ENCODE measurements around the gene MRPL10.
A peak's percentile ranks its signal among the peaks of the same experiment; 100 is the strongest.

MRPL10 gene

GRCh38 chr17:47789611-47790561, 41.5 kb downstream of the MRPL10 start:
- DNase-seq: peak; percentile 26 to 38

DNA sequence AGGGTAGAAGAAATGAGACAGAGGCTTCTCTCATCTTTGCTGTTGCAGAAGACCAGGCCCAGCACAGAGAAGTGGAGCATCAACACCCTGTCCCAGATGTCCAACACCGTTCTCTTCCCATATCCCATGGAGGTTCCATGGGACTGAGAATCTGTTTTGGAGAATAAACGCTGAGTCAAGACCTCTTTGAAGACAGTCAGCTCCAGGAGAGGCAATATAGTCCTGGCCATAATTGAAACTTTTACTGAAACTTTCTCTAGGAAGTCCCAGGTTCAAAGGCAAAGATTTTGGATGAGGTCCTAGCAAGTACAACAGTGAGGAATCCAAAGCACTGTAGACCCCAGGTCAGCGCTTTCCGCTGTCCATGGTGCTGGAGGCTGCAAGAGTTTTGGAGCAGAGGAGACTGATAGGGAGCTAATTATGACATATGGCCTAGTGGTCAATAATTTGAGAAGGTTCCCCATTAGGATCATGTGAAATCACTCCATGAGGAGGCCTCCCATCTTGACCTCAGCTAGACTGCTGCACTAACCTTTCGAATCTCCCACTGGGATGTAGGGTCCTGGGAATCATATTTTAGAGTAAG, 45.7 kb downstream of the MRPL10 start:
- peak in 1 of 2 donors; percentile 10 for DNase-seq

DNA sequence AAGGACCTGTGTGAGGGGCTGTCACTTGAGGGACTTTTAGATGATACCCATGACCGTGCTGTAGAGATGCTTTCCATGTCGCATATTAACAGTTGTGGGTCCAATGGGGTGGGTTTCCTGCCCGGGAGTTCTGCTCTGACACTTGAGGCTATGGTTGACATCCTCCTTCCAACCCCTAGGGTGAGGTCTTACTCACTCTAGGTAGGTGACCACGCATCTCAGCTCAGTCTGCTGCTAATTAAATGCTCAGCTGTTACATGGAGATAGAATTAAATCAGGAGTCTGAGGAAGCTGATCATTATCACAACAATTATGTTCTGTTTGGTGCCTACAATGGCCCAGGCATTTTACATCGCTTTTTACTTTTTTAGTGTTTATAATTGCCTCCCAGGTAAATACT, 49.9 kb downstream of the MRPL10 start:
- DNase-seq: no peak

DNA sequence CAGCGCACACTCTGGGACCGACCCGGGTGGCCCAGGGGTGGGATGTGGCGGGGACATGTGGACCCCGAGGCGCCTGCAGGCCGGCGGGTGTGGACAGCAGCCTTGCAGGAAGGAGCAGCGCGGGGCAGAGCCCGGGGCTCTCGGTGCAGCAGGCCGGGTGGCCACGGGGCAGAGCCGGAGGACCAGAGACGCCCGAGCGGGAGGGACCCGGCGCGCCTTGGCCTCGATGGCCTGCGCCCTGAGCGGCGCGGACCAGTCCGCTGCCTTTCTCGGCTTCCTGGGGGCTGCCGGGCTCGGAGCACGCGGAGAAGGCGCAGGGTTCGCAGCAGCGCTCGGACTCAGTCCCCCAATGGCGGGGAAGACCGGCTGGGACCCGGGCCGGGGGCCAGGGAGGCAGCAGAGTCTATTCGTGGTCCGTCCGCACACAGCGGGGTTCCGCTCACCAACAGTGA, 53.1 kb downstream of the MRPL10 start:
- no peak for DNase-seq

DNA sequence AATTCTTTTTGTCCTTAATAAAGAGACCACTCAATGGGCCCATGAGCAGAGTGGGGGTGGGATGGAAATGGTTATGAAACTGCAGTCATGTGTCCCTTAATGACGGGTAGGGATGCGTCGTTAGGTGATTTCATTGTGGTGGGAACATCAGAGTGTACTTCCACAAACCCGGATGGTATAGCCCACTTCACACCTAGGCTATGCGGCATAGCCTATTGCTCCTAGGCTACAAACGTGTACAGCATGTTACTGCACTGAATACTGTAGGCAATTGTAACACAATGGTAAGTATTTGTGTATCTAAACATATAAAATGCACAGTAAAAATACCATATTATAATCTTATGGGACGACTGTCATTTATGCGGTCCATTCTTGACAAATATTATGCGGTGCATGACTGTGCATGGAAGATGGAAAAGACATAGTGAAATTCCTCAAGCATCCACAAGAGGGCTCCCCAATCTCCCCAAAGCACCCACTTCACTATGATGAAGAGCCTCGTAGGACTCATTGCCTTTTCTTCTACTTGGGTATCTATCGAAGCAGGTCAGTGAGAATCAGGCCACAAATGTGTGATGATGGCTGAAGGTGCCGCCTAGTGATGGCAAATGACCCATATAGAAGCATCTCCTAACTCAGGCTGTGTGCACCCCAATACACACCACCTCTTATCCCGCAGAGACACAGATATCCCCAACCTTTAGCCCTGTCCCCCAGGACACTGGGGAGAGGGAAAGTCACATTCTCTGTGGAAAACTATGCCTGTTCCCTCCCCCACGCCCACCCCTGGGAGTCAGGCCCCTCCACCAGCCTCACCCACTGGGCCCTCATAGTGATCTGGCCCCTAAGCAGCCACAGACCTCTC, 54.8 kb downstream of the MRPL10 start:
- DNase-seq: peak; percentile 15 to 64

DNA sequence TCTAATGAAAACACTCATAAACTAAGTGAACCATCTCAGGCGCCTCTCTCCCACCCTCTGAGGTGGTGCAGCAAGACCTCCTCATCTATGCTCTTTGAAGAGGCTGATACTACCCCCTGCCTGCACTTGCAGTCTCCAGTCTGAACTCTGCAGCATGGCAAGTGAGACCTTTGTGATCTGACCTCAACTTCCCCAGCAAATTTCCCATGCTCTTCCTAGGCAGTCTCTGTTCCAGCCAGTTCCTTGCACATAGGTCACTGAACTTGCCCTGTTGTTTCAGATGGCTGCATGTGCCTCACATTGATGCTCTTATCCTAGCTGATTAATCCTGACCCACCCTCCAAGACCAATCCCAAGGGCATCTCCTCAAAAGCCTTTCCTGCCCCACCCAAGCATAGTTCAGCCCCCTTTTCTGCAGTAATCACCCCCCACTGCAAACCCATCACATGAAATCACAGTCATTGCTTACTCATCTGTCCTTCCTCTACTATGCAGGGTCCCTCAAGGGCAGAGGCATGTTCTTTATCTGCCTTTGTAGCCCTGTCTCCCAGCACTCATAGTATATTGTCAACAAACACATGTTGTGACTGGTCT, 56.3 kb downstream of the MRPL10 start:
- DNase-seq: peak in 1 of 2 donors; percentile 41

DNA sequence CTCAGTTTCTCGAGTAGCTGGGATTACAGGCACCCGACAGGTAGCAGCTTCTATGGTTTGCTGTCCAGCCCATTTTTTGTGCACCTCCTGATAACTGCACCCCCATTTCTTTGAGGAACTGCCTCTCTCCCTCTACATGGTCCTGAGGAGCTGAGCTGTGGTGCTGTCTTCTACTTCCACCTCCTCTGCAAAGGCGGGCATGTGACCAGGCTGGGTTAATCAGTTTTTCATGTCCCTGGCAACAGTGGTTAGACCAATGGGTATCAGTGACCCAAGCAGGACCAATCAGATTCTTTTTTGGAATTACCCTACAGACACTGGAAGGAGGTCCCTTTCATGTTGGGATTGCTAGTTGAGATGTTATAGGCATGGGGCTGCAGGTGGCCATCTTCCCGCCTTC, 57.0 kb downstream of the MRPL10 start:
- peak in 1 of 2 donors; percentile 37 for DNase-seq

GRCh38 chr17:47773649-47774048, 57.7 kb downstream of the MRPL10 start:
- DNase-seq: peak; percentile 63 to 77
